ENCODE results near the gene FNDC3B. TPM values are rescaled to one million over a fixed set of nuclear protein-coding genes. Genes with fewer than 3 reads are reported as not detected.

Gene FNDC3B
- total RNA-seq, 1 experiment from 2014 or later, result 22.9 TPM

- in situ Hi-C loops (cut with HindIII; ENCODE audit: low sequenced_read_pairs), result no loop called here
- DNase-seq (ENCODE audit: low spot score), result peak; percentile 86
These were observed 239.8 kb downstream of the FNDC3B start for GRCh38 chr3:172279191-172279640.

GRCh38 chr3:172279974-172280373 is 240.6 kb downstream of the FNDC3B start:
- in situ Hi-C loops (cut with HindIII; ENCODE audit: low sequenced_read_pairs), result no loop called here
- DNase-seq (ENCODE audit: low spot score), result no peak

GRCh38 chr3:172280406-172281051 is 241.2 kb downstream of the FNDC3B start:
- peak; percentile 5 for DNase-seq (ENCODE audit: low spot score)
- in situ Hi-C loops (cut with HindIII; ENCODE audit: low sequenced_read_pairs), result no loop called here

- DNase-seq (ENCODE audit: low spot score), result no peak
- in situ Hi-C loops (cut with HindIII; ENCODE audit: low sequenced_read_pairs), result no loop called here
These were observed 242.5 kb downstream of the FNDC3B start for GRCh38 chr3:172281884-172282283.

DNA sequence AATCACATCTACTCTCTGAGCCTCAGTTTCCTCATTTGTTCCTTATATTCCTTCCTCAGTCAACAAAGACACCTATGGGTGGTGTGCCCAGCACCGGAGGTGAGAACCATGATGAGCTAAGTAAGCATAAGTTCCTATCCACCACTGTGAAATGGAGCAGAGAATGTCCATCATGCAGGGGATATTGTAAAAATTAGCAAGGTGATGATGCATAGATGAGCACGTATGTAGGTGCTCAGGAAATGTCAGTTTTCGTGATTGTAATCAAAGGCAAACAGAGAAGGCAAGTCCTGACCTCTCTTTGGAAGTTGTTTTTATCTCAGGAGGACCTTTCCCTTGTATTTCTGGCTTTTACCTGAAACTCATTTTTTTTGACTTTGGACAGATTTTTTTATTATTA is 243.5 kb downstream of the FNDC3B start:
- no peak for DNase-seq (ENCODE audit: low spot score)
- in situ Hi-C loops (cut with HindIII; ENCODE audit: low sequenced_read_pairs), result no loop called here

- no peak for DNase-seq (ENCODE audit: low spot score)
- in situ Hi-C loops (cut with HindIII; ENCODE audit: low sequenced_read_pairs), result no loop called here
These were observed 244.5 kb downstream of the FNDC3B start for GRCh38 chr3:172283841-172284357.

DNA sequence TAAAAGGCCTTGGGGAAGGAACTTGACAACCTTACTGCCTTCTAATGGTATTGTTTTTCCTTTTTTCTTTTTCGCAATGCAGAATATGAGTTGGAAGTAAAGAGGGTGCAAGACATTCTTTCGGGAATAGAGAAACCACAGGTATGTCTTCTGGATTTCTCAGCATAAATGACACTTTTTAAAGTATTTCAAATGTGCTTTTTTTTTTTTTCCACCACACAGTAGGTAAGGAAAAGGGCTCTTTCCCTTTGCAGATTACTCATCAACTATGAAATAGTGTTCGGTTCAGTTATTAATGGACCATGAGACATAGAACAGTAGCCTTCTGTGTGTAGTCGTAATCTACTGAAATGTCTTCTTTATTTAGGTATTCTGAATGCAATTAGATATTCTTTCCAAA is 246.5 kb downstream of the FNDC3B start:
- in situ Hi-C loops (cut with HindIII; ENCODE audit: low sequenced_read_pairs), result no loop called here
- no peak for DNase-seq (ENCODE audit: low spot score)

GRCh38 chr3:172286548-172287148 is 247.3 kb downstream of the FNDC3B start:
- no peak for DNase-seq (ENCODE audit: low spot score)
- in situ Hi-C loops (cut with HindIII; ENCODE audit: low sequenced_read_pairs), result no loop called here

DNA sequence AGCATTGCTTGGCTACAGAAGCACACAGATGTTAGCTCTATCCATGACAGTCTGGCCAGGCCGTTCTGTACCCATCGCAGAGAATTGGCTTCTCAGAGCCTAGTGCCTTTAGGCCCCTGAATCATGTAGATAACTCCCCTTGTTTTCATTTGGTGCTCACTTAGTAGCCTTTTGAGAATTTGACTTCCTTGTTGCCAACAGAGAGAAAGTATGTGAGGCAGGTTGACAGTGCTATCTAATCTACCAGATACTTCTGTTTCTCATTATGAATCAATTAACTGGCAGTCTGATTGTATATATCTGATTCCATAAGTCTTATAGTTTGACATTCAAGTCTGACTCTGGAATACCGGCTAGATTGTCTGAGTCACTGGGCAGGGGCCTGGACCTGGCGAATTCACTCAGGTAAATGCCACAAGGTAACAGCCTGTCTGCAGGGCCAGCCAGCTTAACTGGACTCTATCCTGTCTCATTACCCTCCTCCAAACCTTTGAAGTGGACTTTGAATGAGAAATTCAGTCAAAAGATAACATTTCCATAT is 248.6 kb downstream of the FNDC3B start:
- no peak for DNase-seq (ENCODE audit: low spot score)
- in situ Hi-C loops (cut with HindIII; ENCODE audit: low sequenced_read_pairs), result no loop called here

DNA sequence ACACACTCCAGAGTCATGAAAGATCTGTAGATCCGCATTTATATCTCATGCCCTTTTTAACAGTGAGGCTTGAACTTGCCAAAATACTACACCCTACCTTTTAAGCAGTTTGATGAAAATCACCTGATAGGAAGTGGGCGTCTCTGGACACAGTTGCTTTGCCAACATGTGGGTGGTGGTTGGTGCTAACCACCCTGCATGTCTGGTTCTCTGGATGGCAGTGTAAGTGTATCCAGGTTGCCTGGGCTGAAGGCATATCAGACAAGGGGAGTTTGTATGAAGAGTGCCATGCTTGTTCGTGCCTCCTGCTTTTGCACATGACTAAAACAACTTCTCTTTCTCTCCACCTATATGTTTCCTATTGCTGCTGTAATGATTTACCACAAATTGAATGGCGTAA is 249.3 kb downstream of the FNDC3B start:
- in situ Hi-C loops (cut with HindIII; ENCODE audit: low sequenced_read_pairs), result no loop called here
- no peak for DNase-seq (ENCODE audit: low spot score)

GRCh38 chr3:172289583-172289982 is 250.2 kb downstream of the FNDC3B start:
- no peak for DNase-seq (ENCODE audit: low spot score)
- in situ Hi-C loops (cut with HindIII; ENCODE audit: low sequenced_read_pairs), result no loop called here

GRCh38 chr3:172290457-172290856 is 251.1 kb downstream of the FNDC3B start:
- in situ Hi-C loops (cut with HindIII; ENCODE audit: low sequenced_read_pairs), result no loop called here
- DNase-seq (ENCODE audit: low spot score), result no peak

DNA sequence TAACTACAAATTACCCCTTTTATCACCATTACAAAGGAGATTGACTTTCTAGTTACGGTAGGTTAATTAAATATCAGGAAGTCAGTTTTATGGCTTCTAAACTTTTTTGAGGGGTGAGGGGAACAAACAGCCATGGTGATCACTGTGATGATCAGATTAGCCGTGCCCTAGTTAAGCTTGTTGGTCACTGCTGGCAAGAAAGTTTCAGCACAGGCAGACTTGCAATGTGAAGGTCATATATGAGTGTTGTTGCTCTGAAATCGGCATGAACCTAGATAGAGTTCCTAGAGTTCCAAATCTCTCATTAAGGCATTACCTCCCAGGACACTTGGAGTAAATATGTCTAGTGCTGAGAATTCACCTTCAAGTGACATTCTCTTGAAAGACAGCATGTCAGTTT is 252.3 kb downstream of the FNDC3B start:
- in situ Hi-C loops (cut with HindIII; ENCODE audit: low sequenced_read_pairs), result no loop called here
- DNase-seq (ENCODE audit: low spot score), result no peak

GRCh38 chr3:172292422-172292821 is 253.0 kb downstream of the FNDC3B start:
- in situ Hi-C loops (cut with HindIII; ENCODE audit: low sequenced_read_pairs), result no loop called here
- DNase-seq (ENCODE audit: low spot score), result no peak

DNA sequence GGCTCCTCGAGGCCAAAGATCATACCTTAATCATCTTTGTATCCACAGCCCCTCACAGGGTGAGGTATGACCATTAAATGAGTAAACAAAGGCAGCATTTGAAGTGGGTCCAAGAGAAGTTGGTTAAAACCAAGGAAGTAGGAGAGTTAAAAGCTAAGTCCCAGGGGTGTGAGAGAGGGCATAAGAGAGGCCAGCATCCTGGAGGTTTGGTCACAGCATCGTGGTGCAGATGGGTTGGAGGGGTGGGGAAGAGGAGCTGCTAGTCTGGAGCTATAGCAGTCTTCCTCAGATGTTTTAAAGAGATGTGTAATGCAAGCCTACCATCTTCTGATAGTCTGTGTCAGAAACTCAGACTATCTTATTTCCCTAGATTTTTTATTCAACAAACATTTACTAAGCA is 253.7 kb downstream of the FNDC3B start:
- in situ Hi-C loops (cut with HindIII; ENCODE audit: low sequenced_read_pairs), result no loop called here
- DNase-seq (ENCODE audit: low spot score), result no peak

GRCh38 chr3:172294223-172294806 is 254.9 kb downstream of the FNDC3B start:
- in situ Hi-C loops (cut with HindIII; ENCODE audit: low sequenced_read_pairs), result no loop called here

GRCh38 chr3:172296248-172296974 is 257.0 kb downstream of the FNDC3B start:
- no peak for DNase-seq (ENCODE audit: low spot score)
- in situ Hi-C loops (cut with HindIII; ENCODE audit: low sequenced_read_pairs), result no loop called here

More at GRCh38 chr3:172294223-172294806, 254.9 kb downstream of the FNDC3B start:
- no peak for DNase-seq (ENCODE audit: low spot score)

DNA sequence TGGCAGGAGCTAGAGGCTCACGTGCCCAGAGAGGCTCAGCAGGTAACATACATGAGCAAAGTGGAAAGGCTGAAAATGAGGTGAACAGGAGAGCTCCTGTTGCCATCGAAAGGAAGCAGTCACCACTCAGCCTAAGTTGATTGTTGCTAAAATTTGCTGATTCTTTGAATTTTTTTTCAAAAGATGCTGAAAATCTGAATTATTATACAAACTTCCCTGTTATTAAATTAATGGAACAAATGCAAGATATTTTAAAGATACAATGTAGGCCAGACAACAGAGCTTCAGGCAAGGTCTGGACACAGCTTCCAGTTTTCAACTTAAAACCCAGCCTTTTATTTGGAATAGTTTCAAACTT is 257.6 kb downstream of the FNDC3B start:
- in situ Hi-C loops (cut with HindIII; ENCODE audit: low sequenced_read_pairs), result no loop called here
- DNase-seq (ENCODE audit: low spot score), result no peak

- no peak for DNase-seq (ENCODE audit: low spot score)
- in situ Hi-C loops (cut with HindIII; ENCODE audit: low sequenced_read_pairs), result no loop called here
These were observed 258.9 kb downstream of the FNDC3B start for GRCh38 chr3:172298247-172298646.

- in situ Hi-C loops (cut with HindIII; ENCODE audit: low sequenced_read_pairs), result no loop called here
- no peak for DNase-seq (ENCODE audit: low spot score)
These were observed 260.8 kb downstream of the FNDC3B start for GRCh38 chr3:172300187-172300586.
